ENCODE results near the gene MCM5. TPM values are rescaled to one million over a fixed set of nuclear protein-coding genes. Genes with fewer than 3 reads are reported as not detected.

MCM5 gene
- total RNA-seq, 1 experiment from 2014 or later: 274 TPM

GRCh38 chr22:35419756-35420155 is 19.8 kb downstream of the MCM5 start:
- no peak overlapping the region for H3K9ac ChIP-seq (ENCODE audit: extremely low read depth, insufficient read length, low read length)
- DNase-seq: no peak
- H3K23ac ChIP-seq (ENCODE audit: insufficient read length, low read depth, low read length): no peak overlapping the region
- H2BK15ac ChIP-seq (ENCODE audit: low read depth, low read length): no peak overlapping the region
- H3K56ac ChIP-seq (ENCODE audit: insufficient read length, low read depth, low read length): no peak overlapping the region
- H3K9me3 Mint-ChIP-seq: no peaks in the 10 kb centered on the region
- H3K14ac ChIP-seq (ENCODE audit: insufficient read depth, low read length): no peak overlapping the region
- H4K91ac ChIP-seq (ENCODE audit: insufficient read length, low read depth, low read length): no peak overlapping the region
- H3T11ph ChIP-seq (ENCODE audit: low read length): no peak overlapping the region
- H3K4ac ChIP-seq (ENCODE audit: low read depth, low read length): no peak overlapping the region
- H4K5ac ChIP-seq (ENCODE audit: insufficient read length, low read depth, low read length): no peak overlapping the region
- peaks cover 12 to 17% of the 10 kb centered on the region in 2 experiments for H3K4me1 Mint-ChIP-seq
- H2BK20ac ChIP-seq (ENCODE audit: low read depth, low read length, poor library complexity, severe bottlenecking): no peak overlapping the region
- no peak overlapping the region for H3K4me3 Mint-ChIP-seq
- no CpG with 5 or more reads among the region's 10 CpGs for WGBS (ENCODE audit: extremely low coverage, insufficient read length, low lambda C conversion rate)
- no peak overlapping the region for H2BK120ac ChIP-seq (ENCODE audit: low read depth, low read length, poor library complexity, severe bottlenecking)
- no peak overlapping the region for H2BK5ac ChIP-seq (ENCODE audit: insufficient read length, low read length)
- H3K18ac ChIP-seq (ENCODE audit: insufficient read length, low read depth, low read length): no peak overlapping the region
- no peaks in the 10 kb centered on the region for H3K23me2 ChIP-seq (ENCODE audit: insufficient read length, low read depth, low read length, poor library complexity, severe bottlenecking)
- H3K27me3 Mint-ChIP-seq (ENCODE audit: low read depth): no peaks in the 10 kb centered on the region
- H4K8ac ChIP-seq (replicated peaks; ENCODE audit: insufficient read length, low read depth, low read length): no peak overlapping the region
- H3K27me3 ChIP-seq (ENCODE audit: insufficient read depth, low read length): no peaks in the 10 kb centered on the region
- no peak overlapping the region for H2AK5ac ChIP-seq (ENCODE audit: insufficient read length, low read length)
- H3K27ac ChIP-seq (ENCODE audit: insufficient read length, low read depth, low read length): no peak overlapping the region
- no peak overlapping the region for H2AFZ ChIP-seq (ENCODE audit: low read length)
- H3K79me1 ChIP-seq (ENCODE audit: insufficient read depth, low read depth, low read length, poor library complexity, severe bottlenecking): no peaks in the 10 kb centered on the region
- no peaks in the 10 kb centered on the region; the same call in 1 of the 2 replicates for H3K79me2 ChIP-seq (ENCODE audit: insufficient read depth, low read length)
- H3K36me3 Mint-ChIP-seq (ENCODE audit: insufficient read depth in 1 of 3, low read depth in 3 of 3): peaks cover 72 to 99% (median 97%) of the 10 kb centered on the region in 3 experiments
- TF ChIP-seq, protein P1, sequence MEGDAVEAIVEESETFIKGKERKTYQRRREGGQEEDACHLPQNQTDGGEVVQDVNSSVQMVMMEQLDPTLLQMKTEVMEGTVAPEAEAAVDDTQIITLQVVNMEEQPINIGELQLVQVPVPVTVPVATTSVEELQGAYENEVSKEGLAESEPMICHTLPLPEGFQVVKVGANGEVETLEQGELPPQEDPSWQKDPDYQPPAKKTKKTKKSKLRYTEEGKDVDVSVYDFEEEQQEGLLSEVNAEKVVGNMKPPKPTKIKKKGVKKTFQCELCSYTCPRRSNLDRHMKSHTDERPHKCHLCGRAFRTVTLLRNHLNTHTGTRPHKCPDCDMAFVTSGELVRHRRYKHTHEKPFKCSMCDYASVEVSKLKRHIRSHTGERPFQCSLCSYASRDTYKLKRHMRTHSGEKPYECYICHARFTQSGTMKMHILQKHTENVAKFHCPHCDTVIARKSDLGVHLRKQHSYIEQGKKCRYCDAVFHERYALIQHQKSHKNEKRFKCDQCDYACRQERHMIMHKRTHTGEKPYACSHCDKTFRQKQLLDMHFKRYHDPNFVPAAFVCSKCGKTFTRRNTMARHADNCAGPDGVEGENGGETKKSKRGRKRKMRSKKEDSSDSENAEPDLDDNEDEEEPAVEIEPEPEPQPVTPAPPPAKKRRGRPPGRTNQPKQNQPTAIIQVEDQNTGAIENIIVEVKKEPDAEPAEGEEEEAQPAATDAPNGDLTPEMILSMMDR (conservative IDR thresholded peaks at IDR 0.05): no peak
- no peaks in the 10 kb centered on the region for H4K20me1 ChIP-seq (ENCODE audit: control insufficient read depth, insufficient read depth, insufficient read length)
- no peaks in the 10 kb centered on the region for H3K4me1 ChIP-seq (ENCODE audit: insufficient read depth, low read length)
- H2BK12ac ChIP-seq (ENCODE audit: insufficient read length, low read depth, low read length): no peak overlapping the region
- no peak overlapping the region for H3K4me2 ChIP-seq (ENCODE audit: insufficient read depth, insufficient read length, low read length)
- no peaks in the 10 kb centered on the region for H3K9me3 ChIP-seq (ENCODE audit: control insufficient read depth, low read depth, low read length)
- H3K27ac Mint-ChIP-seq: peak overlapping the region; percentile 50 to 59 (median 57); a peak in 3 of 7 replicates
